Measurements from ENCODE around the gene ZNF74.
"Not testable (repeated sequence)": the region's sequence is repeated elsewhere in the genome, so short reads cannot be mapped to it uniquely, and the experiment has no call there.

The ZNF74 gene

GRCh38 chr22:20413217-20414058 is 19.5 kb downstream of the ZNF74 start:
- CTCF ChIA-PET, result no interaction called here
- Mint-ChIP-seq H3K27ac (no peak overlapping the region), H3K27me3 (peaks cover 31% of the 10 kb centered on the region), H3K4me3 (no peak overlapping the region), H3K4me1 (peaks cover 3% of the 10 kb centered on the region), H3K9me3 (no peaks in the 10 kb centered on the region), H3K36me3 (no peaks in the 10 kb centered on the region)
- no peak for DNase-seq

GRCh38 chr22:20414059-20414440 is 20.1 kb downstream of the ZNF74 start:
- Mint-ChIP-seq H3K4me3 (no peak overlapping the region), H3K4me1 (peaks cover 4% of the 10 kb centered on the region), H3K27ac (no peak overlapping the region), H3K27me3 (peaks cover 32% of the 10 kb centered on the region), H3K9me3 (no peaks in the 10 kb centered on the region), H3K36me3 (no peaks in the 10 kb centered on the region)
- CTCF ChIA-PET, result no interaction called here
- no peak for DNase-seq

- Mint-ChIP-seq H3K9me3 (no peaks in the 10 kb centered on the region), H3K4me3 (no peak overlapping the region), H3K27me3 (peaks cover 32% of the 10 kb centered on the region), H3K27ac (no peak overlapping the region), H3K4me1 (peaks cover 4% of the 10 kb centered on the region), H3K36me3 (no peaks in the 10 kb centered on the region)
- no peak for DNase-seq
- CTCF ChIA-PET, result no interaction called here
Observed at GRCh38 chr22:20414450-20414849, 20.5 kb downstream of the ZNF74 start.

GRCh38 chr22:20415241-20415640 is 21.3 kb downstream of the ZNF74 start:
- H3K9me3 Mint-ChIP-seq, H3K27ac Mint-ChIP-seq, H3K36me3 Mint-ChIP-seq, H3K4me3 Mint-ChIP-seq, H3K4me1 Mint-ChIP-seq, DNase-seq, CTCF ChIA-PET: not testable (repeated sequence)
- peaks cover 32% of the 10 kb centered on the region for H3K27me3 Mint-ChIP-seq

- H3K27me3 Mint-ChIP-seq, result peaks cover 32% of the 10 kb centered on the region
- CTCF ChIA-PET, DNase-seq, H3K4me1 Mint-ChIP-seq, H3K36me3 Mint-ChIP-seq, H3K9me3 Mint-ChIP-seq, H3K27ac Mint-ChIP-seq, H3K4me3 Mint-ChIP-seq: not testable (repeated sequence)
Observed at GRCh38 chr22:20415699-20416098, 21.7 kb downstream of the ZNF74 start.

- no peaks in the 10 kb centered on the region for H3K36me3 Mint-ChIP-seq
- CTCF ChIA-PET, result interaction anchor here (0.7 to 2.6 kb wide), 15 partner anchors 10 to 165 kb away, joined by 3 to 47 read pairs (median 4); partner anchors contain the start of gene MED15
- H3K4me1 Mint-ChIP-seq, result peaks cover 4% of the 10 kb centered on the region
- H3K27ac Mint-ChIP-seq, result no peak overlapping the region
- no peaks in the 10 kb centered on the region for H3K9me3 Mint-ChIP-seq
- H3K27me3 Mint-ChIP-seq, result peaks cover 32% of the 10 kb centered on the region
- peak; percentile 82 for DNase-seq
- peak overlapping the region; percentile 42 for H3K4me3 Mint-ChIP-seq
Observed at GRCh38 chr22:20418211-20418788, 24.3 kb downstream of the ZNF74 start.

- no peaks in the 10 kb centered on the region for H3K36me3 Mint-ChIP-seq
- H3K27ac Mint-ChIP-seq, result no peak overlapping the region
- no peak for DNase-seq
- H3K4me1 Mint-ChIP-seq, result peaks cover 6% of the 10 kb centered on the region
- H3K9me3 Mint-ChIP-seq, result no peaks in the 10 kb centered on the region
- no peak overlapping the region for H3K4me3 Mint-ChIP-seq
- CTCF ChIA-PET, result interaction anchor here (0.6 to 2.6 kb wide), 5 partner anchors 12 to 78 kb away, joined by 3 to 47 read pairs (median 8); no protein-coding TSS in a partner anchor
- peaks cover 36% of the 10 kb centered on the region for H3K27me3 Mint-ChIP-seq
Observed at GRCh38 chr22:20419664-20419951, 25.7 kb downstream of the ZNF74 start.

- Mint-ChIP-seq H3K36me3 (no peaks in the 10 kb centered on the region), H3K27ac (no peak overlapping the region), H3K9me3 (no peaks in the 10 kb centered on the region), H3K4me1 (peaks cover 8% of the 10 kb centered on the region), H3K4me3 (no peak overlapping the region), H3K27me3 (peaks cover 37% of the 10 kb centered on the region)
- CTCF ChIA-PET, result interaction anchor here (1.0 to 1.8 kb wide), 2 partner anchors 12 to 74 kb away, joined by 3 to 9 read pairs; no protein-coding TSS in a partner anchor
- DNase-seq, result no peak
Observed at GRCh38 chr22:20420157-20420842, 26.3 kb downstream of the ZNF74 start.

GRCh38 chr22:20421507-20421874 is 27.5 kb downstream of the ZNF74 start:
- DNase-seq, result no peak
- Mint-ChIP-seq H3K4me1 (peaks cover 8% of the 10 kb centered on the region), H3K27me3 (peaks cover 48% of the 10 kb centered on the region), H3K36me3 (no peaks in the 10 kb centered on the region), H3K27ac (no peak overlapping the region), H3K9me3 (no peaks in the 10 kb centered on the region), H3K4me3 (no peak overlapping the region)
- CTCF ChIA-PET, result interaction anchor here (0.5 kb wide), 1 partner anchor 680 kb away, joined by 3 read pairs; no protein-coding TSS in a partner anchor

GRCh38 chr22:20422271-20423007 is 28.5 kb downstream of the ZNF74 start:
- no peak for DNase-seq
- Mint-ChIP-seq H3K9me3 (no peaks in the 10 kb centered on the region), H3K27ac (no peak overlapping the region), H3K4me1 (peaks cover 8% of the 10 kb centered on the region), H3K27me3 (peaks cover 55% of the 10 kb centered on the region), H3K36me3 (no peaks in the 10 kb centered on the region), H3K4me3 (no peak overlapping the region)
- CTCF ChIA-PET, result no interaction called here

- Mint-ChIP-seq H3K27ac (no peak overlapping the region), H3K4me1 (peaks cover 8% of the 10 kb centered on the region), H3K27me3 (peaks cover 57% of the 10 kb centered on the region), H3K4me3 (no peak overlapping the region), H3K9me3 (no peaks in the 10 kb centered on the region), H3K36me3 (no peaks in the 10 kb centered on the region)
- DNase-seq, result no peak
- CTCF ChIA-PET, result interaction anchor here (1.7 kb wide), 1 partner anchor 33 kb away, joined by 4 read pairs; no protein-coding TSS in a partner anchor
Observed at GRCh38 chr22:20423008-20423905, 29.3 kb downstream of the ZNF74 start.

- CTCF ChIA-PET, result interaction anchor here (1.7 kb wide), 1 partner anchor 32 kb away, joined by 4 read pairs; no protein-coding TSS in a partner anchor
- H3K27me3 Mint-ChIP-seq, result peaks cover 62% of the 10 kb centered on the region
- peaks cover 2% of the 10 kb centered on the region for H3K36me3 Mint-ChIP-seq
- no peaks in the 10 kb centered on the region for H3K9me3 Mint-ChIP-seq
- H3K4me1 Mint-ChIP-seq, result peaks cover 10% of the 10 kb centered on the region
- H3K27ac Mint-ChIP-seq, result no peak overlapping the region
- H3K4me3 Mint-ChIP-seq, result no peak overlapping the region
- no peak for DNase-seq
Observed at GRCh38 chr22:20423906-20424551, 30.1 kb downstream of the ZNF74 start.

GRCh38 chr22:20424568-20424931 is 30.6 kb downstream of the ZNF74 start:
- Mint-ChIP-seq H3K27ac (no peak overlapping the region), H3K4me1 (peaks cover 15% of the 10 kb centered on the region), H3K9me3 (no peaks in the 10 kb centered on the region), H3K36me3 (peaks cover 3% of the 10 kb centered on the region), H3K4me3 (no peak overlapping the region), H3K27me3 (peaks cover 67% of the 10 kb centered on the region)
- no peak for DNase-seq
- CTCF ChIA-PET, result interaction anchor here (1.7 kb wide), 1 partner anchor 32 kb away, joined by 4 read pairs; no protein-coding TSS in a partner anchor
